NCI-H82 treated with DMSO at 0.1 percent for 48 hours (cell line): ENCODE measurements around the gene FREM1.
"Not testable (repeated sequence)": the region's sequence is repeated elsewhere in the genome, so short reads cannot be mapped to it uniquely, and the experiment has no call there.

ENCODE experiments used
- DNase-seq: peaks from one replicate; lab custom pipeline; 2025; ENCODE audit not compliant: unreplicated experiment; lab: John Stamatoyannopoulos, UW

FREM1 gene, protein sequence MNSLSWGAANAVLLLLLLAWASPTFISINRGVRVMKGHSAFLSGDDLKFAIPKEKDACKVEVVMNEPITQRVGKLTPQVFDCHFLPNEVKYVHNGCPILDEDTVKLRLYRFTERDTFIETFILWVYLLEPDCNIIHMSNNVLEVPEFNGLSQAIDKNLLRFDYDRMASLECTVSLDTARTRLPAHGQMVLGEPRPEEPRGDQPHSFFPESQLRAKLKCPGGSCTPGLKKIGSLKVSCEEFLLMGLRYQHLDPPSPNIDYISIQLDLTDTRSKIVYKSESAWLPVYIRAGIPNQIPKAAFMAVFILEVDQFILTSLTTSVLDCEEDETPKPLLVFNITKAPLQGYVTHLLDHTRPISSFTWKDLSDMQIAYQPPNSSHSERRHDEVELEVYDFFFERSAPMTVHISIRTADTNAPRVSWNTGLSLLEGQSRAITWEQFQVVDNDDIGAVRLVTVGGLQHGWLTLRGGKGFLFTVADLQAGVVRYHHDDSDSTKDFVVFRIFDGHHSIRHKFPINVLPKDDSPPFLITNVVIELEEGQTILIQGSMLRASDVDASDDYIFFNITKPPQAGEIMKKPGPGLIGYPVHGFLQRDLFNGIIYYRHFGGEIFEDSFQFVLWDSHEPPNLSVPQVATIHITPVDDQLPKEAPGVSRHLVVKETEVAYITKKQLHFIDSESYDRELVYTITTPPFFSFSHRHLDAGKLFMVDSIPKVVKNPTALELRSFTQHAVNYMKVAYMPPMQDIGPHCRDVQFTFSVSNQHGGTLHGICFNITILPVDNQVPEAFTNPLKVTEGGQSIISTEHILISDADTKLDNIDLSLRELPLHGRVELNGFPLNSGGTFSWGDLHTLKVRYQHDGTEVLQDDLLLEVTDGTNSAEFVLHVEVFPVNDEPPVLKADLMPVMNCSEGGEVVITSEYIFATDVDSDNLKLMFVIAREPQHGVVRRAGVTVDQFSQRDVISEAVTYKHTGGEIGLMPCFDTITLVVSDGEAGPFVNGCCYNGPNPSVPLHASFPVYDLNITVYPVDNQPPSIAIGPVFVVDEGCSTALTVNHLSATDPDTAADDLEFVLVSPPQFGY (N-terminal part only)

DNA sequence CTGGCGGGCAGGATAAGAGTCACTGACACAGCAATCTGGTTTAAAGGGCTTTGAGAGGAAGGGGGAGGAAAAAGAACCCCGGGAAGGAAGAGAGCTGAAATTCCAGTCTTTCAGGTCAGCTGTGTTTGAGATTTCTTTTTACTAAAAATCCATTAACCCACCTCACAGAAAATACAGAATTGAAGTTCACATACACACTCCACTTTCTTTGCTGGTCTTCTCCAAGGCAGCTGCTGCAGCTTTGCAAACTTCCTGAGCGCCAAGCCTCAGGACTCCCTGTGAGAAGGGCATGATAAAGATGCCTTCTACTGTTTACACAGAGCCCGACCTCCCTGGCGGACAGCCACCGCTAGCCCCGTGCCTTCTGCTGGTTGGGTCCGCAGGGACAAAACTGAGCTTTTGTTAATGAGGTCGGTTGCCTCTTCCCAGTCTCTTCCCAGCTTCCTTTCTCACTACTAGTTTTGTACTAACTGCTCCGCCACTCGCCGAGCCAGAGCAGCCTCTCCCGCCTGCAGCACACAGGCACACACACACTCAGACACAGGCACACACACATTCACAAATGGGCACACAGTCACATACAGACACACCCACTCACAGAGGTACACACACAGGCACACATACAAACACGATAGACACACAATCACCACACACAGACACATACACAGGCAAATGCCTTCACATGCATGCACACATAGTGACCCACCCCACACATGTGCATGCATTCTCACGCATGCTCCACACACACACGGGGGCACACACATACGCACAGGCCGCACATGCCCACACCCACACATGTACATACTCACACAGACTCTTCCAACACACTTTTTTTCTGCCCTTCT, at the start of gene FREM1:
Gene FREM1 (minus strand): TSS at position 468 of the 845 bp plus-strand sequence. CDS start 41,451 bp downstream, outside the sequence.
- DNase-seq = no peak

DNA sequence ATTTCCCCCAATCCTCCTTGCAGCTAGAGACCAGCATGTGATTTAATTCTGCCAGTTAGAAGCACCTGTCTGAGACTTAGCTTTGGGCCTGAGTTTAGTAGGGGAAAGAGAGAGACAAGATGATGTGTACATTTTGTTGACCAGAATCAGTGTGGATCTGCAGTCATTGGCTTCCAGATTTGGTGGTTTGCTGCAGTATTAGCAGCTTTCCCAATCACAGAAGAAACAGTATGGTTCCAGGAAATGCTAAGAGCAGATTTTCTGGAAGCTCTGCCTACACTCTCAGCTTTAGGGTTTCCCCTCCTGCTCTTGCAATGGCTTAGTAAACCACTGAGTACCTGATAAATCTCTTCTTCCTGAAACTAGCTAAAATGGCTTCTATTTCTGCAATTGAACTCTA, 48.8 kb upstream of the FREM1 start:
- DNase-seq = no peak

DNA sequence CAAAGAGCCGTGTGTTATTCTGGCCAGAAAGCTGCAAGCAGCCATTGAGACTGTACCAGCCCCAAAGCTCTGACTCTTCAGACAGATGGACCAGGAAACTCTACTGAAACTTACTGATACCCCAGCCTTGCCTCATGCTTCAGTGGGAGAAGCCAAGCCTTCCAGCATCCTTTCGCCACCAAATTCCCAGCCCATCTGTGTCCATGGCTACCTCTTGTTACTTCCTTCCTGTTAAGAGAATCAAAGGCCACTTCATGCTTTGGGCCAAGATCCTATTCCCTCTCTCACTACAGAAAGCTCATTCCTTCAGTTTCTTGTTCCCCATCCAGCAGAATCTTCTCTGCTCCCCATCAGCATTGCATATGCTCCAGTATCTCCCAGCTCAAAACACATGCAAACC, 46.9 kb upstream of the FREM1 start:
- DNase-seq = no peak

DNA sequence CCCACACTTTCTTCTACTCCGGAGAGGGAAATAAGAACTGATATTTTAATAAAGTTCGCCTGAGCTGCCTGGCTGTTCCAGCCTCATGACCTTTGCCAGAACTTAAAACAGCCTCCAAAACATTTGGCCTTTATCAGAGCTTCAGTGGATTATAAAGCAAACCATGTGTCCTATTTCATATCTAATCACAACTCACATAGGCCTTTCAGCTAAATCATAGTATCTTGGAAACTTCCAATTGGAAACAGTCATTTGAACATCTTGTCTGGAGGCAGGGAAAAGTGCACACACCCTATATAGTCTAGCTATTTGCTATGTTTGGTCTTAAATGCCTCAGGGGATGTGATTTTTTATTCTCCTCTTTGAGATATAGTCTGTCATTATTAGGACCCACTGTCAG, 46.0 kb upstream of the FREM1 start:
- no peak for DNase-seq

DNA sequence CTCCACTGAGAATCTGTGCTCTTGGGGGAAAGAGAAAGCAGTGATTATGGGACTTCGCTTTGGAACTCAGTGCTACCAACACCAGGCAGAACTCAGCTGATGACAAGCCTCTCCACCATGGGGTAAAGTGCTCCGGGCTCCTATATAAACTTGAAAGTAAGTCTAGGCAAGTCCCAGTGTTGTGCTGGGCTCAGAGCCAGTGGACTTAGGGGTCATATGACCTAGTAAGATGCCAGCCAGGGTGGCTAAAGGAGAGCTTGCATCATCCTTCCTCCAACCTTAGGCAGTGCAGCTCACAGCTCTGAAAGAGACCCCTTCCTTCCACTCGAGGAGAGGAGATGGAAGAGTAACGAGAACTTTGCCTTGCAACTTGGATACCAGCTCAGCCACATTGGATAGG, 35.1 kb upstream of the FREM1 start:
- DNase-seq = no peak

DNA sequence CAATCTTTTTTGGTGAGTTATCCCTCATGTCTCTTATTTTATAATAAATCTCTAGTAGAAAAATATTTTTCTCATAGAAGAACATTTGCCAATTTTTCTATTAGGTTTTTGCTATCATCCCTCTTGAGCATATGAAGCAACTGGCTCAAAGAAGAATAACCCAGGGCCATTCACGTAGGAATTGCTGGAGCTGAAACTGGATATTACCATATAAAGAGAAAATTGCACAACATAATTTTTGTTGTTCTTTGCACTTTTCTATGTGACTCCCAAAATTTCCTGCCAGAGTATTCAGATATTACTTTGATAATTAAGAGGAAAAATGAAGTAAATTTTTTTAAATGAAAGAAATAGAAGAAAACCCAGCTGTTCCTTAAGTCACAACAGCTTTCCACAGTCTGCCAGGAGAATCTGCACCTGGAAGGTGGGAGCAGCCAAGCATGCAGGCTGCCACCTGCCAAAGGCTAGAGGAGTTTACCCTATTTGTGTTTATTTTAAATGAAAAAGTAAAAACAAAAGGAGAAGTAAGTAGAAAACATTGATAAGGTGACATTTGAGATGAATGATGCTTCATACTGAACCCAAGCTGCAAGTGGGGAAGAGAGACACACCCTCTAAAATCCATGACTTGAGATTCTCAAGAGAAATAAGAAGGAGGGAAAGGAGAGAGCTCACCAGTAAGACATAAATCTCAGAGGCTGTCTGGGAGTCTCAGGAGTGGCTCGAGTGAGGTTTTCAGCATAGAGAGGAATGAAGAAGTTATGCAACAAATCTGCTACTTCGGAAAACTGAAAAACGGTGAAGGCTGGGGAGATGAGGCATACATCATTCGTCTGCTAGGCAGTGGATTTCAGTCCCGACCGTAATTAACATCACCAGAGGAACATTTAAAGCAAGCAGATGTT, 31.5 kb upstream of the FREM1 start:
- no peak for DNase-seq

DNA sequence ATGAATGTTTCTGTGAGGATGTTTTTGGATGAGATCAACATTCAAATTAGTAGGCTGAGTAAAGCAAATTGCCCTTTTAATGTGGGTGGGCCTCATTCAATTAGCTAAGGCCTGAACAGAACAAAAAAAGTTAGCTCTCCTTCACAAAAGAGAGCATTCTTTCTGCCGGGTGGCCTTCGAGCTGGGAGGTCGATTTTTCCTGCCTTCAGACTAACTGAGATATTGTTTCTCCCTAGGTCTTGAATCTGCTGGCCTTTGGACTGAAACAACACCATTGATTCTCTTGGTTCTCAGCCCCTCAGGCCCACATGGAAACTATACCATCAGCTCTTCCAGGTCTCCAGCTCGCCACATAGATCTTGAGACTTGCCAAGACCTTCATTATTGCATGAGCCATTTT, 29.1 kb upstream of the FREM1 start:
- DNase-seq = no peak

DNA sequence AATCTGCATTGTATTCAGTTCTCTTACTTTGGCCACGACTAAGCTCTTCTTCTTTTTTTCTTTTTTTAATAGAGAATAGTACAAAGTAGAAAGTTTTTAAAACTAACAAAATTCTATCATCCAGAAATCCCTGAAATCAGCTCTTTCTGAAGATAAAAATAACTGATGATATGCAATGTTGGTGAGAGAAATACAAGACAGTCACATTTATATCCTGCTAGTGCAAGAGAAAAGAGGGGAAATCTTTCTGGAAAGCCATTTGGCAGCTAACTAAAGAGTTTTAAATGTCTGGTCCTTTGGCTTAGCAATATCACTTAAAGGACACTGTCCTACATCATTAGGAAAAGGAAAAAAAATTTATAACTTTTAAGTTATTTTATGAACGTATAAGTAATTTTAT, 27.0 kb upstream of the FREM1 start:
- DNase-seq = no peak

DNA sequence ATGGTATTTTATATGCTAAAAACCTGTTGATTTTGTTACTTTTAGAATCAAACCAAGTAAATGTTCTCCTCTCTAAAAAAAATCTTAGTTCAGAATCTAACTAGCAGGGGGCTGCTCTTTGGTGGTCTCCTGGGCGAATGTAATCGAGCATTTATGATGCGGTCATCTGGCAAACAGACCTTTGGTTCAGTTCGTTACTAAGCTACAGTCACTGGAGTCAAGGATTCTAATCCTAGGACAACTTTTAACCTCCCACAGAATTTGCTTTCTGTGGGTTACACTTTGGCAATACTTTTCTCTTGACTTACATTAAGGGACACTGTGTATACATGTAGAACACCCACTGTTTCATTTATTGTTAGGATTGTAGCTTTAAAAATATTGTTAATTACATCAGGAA, 26.3 kb upstream of the FREM1 start:
- DNase-seq = no peak

DNA sequence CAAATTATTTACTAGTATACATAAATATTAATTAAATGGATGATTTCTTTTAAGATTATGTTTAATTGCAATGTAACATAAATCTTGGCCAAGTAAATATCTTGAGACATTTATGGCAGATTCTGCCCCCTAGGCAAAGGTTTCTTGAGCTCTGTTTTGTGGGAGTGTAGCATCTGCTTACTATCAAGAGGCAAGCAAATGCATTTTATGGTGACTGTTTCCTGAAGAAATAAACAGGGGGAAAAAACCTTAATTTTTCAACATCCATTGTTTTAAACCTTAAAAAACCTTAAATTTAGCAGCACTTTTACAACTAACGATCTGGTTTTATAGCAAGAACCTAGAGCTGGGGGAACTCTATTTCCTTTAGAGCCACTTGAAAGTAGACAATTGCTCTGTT, 25.7 kb upstream of the FREM1 start:
- DNase-seq = no peak

DNA sequence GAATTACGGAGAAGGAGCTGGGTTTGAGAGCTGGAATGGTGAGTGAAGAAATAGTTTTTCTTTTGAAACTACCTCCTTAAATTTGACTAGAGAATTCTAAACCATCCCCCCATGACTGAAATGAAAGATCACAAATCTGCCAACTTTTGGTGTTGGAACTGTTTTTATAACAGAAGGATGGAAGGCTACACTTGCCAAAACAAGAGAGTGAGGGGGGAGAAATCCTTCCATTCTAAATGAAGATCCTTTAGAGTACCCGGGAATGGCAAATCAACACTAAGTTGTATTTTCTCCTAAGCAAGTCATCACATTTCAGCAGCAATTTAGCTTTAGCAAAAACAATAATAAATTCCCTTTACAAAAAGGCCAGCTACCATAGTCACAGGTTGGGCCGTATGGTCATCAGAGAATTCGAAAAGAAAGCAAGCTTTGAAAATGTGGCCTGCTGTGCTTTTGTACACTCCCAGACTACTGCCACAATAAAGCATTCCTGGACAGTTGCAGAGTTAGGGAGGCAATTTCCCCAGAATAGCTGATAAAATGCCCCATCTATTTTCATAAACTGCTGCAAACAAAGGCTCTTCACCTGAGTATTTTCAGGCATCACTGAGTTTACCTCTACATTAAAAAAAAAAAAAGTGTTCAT, 25.0 kb upstream of the FREM1 start:
- no peak for DNase-seq

DNA sequence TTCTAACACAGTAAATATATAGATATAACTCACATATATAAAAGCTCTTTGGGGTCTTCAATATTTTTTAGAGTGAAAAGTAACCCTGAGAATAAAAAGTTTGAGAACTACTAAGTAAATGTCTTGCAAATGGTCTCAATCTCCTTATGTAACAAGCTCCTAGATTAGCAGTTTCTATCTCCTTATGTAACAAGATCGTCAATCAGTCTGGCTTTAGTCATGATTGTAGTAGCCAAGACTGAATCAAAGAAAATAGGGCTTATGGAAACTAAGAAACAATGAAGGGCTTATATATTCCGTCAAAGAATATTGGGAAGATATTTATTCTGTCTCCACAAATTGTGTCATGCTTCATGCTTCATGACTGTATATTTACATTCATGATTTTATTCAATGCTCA, 22.4 kb upstream of the FREM1 start:
- no peak for DNase-seq

DNA sequence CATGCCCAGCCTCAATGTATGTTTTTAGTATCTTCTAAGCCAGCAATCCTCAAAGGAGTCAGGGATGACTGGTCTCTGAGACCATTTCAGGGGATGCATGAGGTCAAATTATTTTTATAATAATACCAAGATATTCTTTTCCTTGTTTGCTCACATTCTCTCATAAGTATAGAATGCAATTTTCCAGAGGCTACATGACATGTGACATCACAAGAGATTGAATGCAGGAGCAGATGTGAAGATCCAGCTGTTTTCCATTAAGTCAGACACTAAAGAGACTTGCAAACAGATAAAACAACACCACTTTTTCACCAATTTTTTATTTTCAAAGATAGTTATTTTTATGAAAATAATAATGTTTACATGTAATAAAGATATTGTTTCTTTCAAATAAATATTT, 22.0 kb upstream of the FREM1 start:
- no peak for DNase-seq

DNA sequence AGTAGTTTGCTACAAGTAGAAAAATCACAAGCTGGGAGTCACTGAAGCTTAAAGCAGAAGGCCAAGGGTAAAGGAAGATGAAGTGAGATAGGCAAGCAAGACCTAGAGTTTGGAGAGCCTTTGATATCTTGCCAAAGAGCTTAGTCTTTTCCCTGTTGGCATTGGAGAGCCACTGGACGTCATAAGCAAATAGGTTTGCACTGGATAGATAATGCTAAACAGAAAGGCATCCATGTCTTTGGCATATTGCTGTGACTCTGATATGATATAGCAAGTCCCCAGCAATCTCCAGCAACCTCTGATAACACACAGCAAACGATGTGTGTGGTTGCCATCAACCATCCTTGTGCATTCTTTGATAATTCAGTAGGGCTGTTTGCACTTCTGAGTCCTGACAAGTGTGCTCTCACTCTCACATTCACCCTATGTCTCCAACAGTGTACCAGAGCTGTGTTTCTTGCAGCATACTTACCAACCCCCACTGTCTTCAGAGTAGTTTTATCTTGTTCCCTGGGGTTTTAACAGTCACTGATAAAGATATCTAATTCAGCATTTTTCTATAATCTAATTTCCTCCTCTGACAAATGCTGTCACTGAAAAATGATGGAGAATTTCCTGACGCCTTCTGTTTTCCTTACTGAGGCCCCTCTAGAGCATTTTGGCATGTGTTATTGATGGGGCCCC, 16.9 kb upstream of the FREM1 start:
- DNase-seq = no peak

DNA sequence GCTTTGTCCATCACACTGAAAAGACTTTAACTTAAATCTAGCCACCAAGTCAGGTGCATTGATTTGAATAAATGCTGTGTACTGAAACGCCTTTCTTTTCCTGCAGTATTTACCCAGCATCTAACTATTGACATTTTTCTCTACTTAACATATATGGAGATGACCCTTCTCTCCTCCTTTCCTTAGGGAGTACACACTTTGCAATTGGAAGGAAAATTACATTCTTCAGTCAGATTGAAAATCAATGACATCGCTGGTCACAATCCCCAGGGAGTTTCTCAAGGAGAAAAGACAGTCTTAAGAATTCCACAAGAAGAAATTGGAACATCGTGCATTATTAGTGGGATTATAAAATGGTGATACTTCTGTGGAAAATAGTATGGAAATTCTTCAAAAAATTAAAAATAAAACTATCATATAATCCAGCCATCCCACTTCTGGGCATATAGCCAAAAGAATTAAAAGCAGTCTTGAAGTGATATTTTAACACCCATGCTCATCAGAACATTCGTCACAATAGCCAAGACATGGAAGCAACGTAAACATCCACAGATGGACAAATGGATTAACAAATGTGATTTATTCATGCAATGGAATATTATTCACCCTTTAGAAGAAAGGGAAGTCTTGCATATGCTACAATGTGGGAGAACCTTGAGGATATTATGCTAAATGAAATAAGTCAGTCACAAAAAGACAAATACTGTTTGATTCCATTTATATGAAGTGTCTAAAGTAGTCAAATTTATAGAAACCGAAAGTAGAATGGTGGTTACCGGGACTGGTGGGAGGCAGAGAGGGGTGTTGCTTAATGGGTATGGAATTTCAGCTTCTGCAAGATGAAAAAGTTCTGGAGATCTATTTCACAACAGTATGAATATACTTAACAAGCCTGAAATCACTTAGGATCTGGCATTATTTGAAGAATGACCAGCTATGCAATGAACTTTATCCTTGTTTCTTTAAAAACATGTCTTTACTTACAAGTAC, 14.3 kb upstream of the FREM1 start:
- no peak for DNase-seq

DNA sequence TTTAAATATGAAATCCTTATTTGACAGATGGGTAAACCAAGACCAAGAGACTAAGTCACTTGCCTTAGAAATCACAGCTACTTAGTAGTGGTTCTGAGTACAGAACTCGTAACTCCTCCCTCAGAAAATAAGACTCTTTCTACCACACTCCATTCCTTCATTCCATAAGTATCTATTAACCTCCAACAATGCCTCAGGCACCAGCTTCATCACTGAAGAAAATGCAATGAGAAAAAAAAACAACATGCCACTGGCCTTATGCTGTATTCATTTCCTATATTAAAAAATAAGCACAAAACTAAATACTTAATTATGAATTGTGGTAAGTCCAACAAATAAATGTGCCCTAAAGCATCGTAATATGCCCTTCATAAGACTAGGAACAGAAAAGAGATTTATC, 13.5 kb upstream of the FREM1 start:
- DNase-seq = no peak

DNA sequence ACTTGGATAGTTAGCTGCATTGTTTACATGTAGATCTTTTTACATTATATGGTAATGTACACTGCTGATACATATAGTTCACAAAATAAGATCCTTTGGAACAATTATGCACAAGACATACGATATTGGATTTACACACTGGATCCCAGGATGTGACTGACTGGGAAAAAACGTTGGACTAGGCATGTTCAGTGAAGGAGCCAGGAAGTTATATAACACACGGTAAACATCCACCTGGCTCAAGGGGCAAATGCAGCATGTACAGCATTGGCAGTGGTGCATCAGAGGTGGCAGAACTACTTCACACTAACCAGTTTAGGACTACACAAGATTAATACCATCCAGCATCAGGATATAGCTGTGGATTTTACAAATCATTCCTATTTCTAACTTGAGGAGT, 10.6 kb upstream of the FREM1 start:
- DNase-seq = not testable (repeated sequence)

DNA sequence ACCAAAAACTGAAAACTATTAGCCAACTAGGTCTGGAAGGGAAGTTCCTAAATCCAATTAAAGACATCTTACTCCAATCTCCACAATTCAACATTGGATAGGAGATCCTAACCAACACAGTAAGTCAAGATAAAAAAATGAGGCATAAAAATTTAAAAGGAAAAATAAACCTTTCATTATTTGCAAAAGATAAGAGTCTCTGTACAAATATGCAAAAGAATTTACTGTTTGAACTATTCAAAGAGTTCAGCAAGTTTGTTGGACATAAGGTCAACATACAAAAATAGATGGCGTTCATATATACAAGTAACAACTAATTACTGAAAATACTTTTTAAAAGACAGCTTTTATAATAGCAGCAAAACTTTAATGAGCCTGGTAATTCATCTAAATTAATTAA, 3.1 kb upstream of the FREM1 start:
- DNase-seq = no peak
